SIG-M5 treated with dmso at 0.1 percent for 504 hours (cell line): ENCODE data around the gene WDR90.
"Not testable (repeated sequence)": the region's sequence is repeated elsewhere in the genome, so short reads cannot be mapped to it uniquely, and the experiment has no call there.

Experiments
- DNase-seq: peaks from one replicate; lab custom pipeline; 2025; ENCODE audit not compliant: unreplicated experiment; lab: John Stamatoyannopoulos, UW

WDR90 gene

GRCh38 chr16:684961-685696, 36.0 kb downstream of the WDR90 start:
- no peak for DNase-seq

DNA sequence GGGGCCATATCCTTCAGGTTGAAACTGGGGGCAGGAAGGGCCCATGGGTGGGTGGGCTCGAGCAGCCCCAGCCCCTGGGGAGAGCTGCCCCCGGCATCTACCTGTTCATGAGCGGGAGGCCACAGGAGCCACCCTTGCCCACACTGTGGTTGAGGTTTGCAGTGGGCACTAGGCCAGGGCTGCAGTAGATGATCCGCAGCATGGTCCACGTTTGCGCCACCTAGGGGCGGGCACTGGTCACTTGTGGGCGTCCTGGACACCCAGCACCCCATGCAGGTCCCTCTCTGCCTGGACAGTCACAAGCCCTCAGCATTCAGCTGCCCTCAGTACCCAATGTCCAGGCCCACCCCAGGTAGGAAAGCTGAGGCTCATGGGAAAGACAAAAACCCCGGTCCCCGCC, 36.8 kb downstream of the WDR90 start:
- DNase-seq: no peak

- DNase-seq: no peak
Observed at GRCh38 chr16:686459-687260, 37.5 kb downstream of the WDR90 start.

DNA sequence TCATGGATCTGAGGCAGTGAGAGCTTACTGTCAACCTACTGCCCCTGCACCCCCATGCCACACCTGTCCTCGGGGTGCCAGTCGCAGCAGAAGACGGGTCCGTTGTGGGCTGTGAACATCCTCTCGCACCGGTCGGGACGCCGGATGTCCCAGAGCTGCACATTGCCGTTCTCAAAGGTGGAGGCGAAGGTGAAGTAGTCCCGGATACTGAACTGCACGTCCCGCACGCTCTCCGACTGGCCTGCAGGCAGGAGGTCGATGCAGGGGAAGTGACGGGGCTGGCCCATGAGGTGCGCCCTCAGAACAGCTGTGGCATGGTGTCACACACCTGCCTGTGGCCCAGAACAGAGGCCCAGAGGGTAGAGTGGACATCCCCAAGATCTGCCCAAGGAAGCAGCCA, 38.3 kb downstream of the WDR90 start:
- DNase-seq: no peak

DNA sequence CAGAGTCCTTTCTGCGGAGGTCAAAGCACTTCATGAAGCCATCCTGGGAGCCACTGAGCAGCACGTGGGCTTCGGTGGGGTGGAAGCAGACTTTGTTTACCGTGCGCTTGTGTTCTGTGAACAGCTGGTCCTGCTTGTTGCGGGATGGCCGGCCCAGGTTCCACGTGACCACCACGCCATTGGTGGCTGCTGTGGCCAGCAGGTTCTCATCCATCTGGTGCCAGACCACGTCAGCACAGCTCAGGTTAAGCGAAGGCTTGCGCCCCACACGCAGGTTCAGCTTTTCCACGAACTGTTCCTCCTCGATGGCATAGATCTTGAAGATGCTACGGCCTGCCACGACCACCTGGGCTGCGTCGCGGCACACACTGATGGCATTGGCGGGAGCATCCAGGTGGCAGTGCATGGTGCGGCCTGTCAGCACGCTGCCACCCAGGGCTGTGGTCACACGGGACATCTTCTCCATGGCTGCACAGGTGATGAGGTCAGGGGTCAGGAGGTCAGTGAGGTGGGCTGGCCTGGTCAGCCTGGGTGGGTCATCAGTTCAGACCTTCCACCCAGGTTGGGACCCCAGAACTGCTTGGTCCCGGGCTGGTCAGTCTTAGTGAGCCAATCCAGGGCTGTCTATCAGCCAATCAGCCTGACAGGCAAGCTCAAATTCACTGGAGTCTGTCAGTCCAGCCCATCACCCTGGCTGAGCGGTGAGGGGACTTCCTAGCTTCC, 40.2 kb downstream of the WDR90 start:
- no peak for DNase-seq

DNA sequence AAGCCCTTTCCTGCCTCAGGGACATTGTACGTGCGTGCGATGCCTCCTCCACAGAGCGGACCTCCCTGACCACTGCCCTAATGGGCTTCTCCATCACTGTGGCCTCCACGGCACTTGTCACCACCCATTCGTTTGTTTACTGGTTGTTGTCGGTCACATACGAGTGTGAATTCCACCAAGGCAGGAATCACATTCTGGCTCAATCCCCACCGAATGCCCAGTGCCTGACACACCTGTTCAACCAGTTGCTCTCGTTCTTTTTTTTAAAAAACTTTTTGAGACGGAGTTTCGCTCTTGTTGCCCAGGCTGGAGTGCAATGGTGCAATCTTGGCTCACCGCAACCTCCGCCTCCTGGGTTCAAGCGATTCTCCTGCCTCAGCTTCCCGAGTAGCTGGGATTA, 42.1 kb downstream of the WDR90 start:
- not testable (repeated sequence) for DNase-seq

- no peak for DNase-seq
Observed at GRCh38 chr16:692356-693108, 43.4 kb downstream of the WDR90 start.

DNA sequence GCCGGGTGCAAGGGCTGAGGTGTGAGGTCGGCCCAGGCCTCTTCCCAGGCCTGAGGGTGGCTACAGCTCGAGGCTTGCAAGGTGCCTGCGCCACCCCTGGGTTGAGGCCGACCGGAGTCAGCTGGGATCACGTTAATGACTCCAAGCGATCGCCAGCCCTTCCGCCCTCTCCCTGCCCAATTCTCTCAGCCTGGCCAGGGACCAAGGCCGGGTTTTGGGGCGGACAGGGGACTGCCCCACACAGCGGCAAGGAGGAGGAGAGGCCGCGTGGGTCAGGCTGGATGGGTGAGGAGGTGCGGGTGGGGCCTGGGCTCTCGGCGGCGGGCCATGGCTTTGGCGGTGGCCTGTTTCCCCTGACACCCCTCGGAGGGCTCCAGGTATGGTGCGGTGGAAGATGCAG, 44.2 kb downstream of the WDR90 start:
- no peak for DNase-seq

GRCh38 chr16:693766-694165, 44.6 kb downstream of the WDR90 start:
- DNase-seq: no peak

DNA sequence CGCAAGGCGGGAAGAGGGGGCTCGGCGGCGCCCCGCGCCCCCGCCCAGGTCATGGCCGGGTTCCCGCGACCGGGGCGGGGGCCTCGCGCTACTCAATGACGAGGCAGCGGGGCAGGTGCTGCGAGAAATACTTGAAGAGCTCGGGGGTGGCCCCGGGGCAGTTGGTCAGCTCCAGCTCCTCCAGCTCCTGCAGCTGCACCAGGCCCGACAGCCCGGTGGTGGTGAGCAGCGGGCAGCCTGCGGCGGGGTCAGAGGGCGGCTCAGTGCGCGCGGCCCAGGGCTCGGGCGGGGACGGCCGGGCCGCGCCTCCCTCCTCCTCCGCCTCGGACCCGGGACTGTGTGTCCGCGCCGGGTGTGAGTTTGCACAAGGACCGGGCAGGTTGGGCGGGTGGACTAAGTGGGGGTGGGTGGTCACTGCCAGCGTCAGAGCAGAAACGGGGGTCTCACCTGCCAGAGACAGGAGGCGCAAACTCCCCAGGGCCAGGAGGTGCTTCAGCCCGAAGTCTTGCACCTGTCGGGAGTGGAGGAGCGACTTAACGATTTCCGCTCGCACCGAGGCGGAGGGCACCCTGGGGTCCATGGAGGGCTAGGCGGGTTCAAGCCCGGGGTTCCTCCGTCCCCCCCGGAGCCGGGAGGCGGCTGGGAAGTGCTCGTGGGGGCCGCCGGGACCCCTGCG, 45.2 kb downstream of the WDR90 start:
- DNase-seq: no peak

- DNase-seq: no peak
Observed at GRCh38 chr16:694863-695354, 45.7 kb downstream of the WDR90 start.

DNA sequence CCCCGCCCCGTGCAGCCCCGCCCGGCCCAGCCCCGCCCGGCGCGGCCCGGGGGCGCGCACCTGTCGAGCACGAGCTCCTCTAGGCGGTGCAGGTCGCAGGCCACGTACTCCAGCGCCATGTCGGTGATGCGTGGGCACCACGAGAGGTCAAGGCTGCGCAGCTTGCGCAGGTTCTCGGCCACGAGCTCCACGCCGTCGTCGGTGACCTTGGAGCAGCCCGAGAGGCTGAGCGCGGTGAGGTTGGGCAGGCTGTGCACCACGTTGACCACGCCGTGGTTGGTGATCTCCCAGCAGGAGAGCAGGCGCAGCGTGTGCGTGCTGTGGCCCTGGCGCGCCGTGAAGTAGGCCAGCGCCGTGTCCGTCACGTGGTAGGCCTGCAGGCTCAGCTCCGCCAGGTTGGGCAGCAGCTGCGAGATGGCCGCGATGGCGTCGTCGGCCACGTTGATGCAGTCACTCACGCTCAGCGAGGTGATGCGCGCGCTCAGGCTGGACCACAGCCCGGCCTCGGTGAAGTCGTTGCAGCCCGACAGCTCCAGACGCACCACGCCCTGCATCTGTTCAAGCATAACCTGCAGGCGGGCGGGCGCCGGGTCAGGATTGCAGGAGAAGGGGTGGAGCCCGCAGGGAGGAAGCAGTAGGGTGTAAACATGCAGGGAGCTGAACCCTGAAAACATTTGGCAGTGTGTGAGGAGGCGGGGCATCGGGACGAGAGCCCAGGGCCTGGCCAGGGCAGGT, 46.4 kb downstream of the WDR90 start:
- peak; percentile 55 for DNase-seq

- no peak for DNase-seq
Observed at GRCh38 chr16:698911-699671, 49.9 kb downstream of the WDR90 start.

DNA sequence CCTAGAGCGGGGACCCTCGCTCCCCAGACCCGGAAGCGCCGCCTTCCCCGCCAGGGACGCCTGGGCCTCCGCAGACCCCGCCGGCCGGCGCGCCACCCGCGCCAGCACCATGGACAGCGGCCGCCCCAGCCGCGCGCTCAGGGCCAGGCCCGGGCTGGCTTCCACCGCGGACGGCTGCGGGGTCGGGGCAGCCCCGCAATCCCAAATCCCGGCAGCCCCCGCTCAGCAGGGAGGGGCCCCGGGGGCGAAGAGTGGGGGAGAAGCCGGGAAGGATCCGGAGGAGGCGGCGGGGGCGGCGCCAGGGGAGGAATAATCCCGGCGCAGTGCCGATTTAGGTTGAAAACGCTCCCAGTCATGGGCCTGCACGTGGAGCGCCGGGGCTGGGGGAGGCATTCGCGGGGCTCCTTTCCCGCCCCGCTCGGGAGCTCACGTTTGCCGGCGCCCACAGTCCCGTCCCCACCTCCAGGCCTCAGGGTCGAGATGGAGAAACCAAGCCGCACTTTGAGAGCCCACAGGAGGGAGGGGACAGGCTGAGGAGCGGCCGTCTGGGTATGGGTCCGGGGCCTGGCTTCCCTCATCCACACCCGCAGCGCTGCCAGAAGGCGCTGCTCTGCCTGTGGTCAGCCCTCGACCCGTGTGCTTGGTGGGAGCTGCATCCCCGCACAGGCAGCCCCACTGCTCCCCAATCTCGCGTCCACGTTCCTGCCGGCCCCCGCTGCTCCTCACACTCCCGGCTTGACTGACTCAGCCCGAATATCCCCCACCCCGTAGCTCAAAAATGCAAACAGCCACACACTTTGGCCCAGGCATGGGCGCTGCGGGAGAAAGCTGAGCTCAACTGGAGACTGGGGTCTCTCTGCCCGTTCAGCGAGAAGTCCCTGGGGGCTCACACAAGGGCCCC, 51.8 kb downstream of the WDR90 start:
- DNase-seq: no peak

- no peak for DNase-seq
Observed at GRCh38 chr16:702341-702740, 53.2 kb downstream of the WDR90 start.

GRCh38 chr16:703406-703805, 54.2 kb downstream of the WDR90 start:
- DNase-seq: no peak

- no peak for DNase-seq
Observed at GRCh38 chr16:704047-704446, 54.9 kb downstream of the WDR90 start.
